ENCODE results near the gene KIF1B.

GRCh38 chr1:10267319-10267718, 56.9 kb downstream of the KIF1B start:
- TF ChIP-seq TAF1 (IDR thresholded peaks at IDR 0.05; ENCODE audit: low read depth, low read length) (no peak), POLR2A (IDR thresholded peaks at IDR 0.05; ENCODE audit: low read depth, low read length) (no peak), POLR2AphosphoS5 (IDR thresholded peaks at IDR 0.05; ENCODE audit: low read depth, low read length) (no peak)
